Stimulated activated CD4-positive, alpha-beta T cell treated with anti-CD3 and anti-CD28 coated beads, TNF-alpha, amount 100 ng/mL, for 48 hours (primary cell): ENCODE results near the gene ARRDC4.

ENCODE experiments used
- DNase-seq, 3 donors: peaks; one replicate each; pipeline ENCODE4 v3.0.0-alpha.2; 2020; ENCODE audit warnings: low read depth in 3 of 3

The ARRDC4 gene

GRCh38 chr15:97998307-97999071 lies 38.0 kb downstream of the ARRDC4 start:
- DNase-seq: no peak

- DNase-seq: no peak
Observed at GRCh38 chr15:98000249-98001203, 40.0 kb downstream of the ARRDC4 start.

- no peak for DNase-seq
Observed at GRCh38 chr15:98001663-98002194, 41.2 kb downstream of the ARRDC4 start.

GRCh38 chr15:98002419-98002818 lies 41.9 kb downstream of the ARRDC4 start:
- no peak for DNase-seq

- no peak for DNase-seq
Observed at GRCh38 chr15:98002866-98003265, 42.4 kb downstream of the ARRDC4 start.

- DNase-seq: no peak
Observed at GRCh38 chr15:98003518-98003917, 43.0 kb downstream of the ARRDC4 start.

- DNase-seq: no peak
Observed at GRCh38 chr15:98003996-98004395, 43.5 kb downstream of the ARRDC4 start.

- no peak for DNase-seq
Observed at GRCh38 chr15:98005659-98006058, 45.2 kb downstream of the ARRDC4 start.

GRCh38 chr15:98009169-98009568 lies 48.7 kb downstream of the ARRDC4 start:
- no peak for DNase-seq

- no peak for DNase-seq
Observed at GRCh38 chr15:98009971-98010370, 49.5 kb downstream of the ARRDC4 start.

GRCh38 chr15:98012354-98012753 lies 51.9 kb downstream of the ARRDC4 start:
- no peak for DNase-seq

GRCh38 chr15:98013631-98014030 lies 53.1 kb downstream of the ARRDC4 start:
- no peak for DNase-seq

GRCh38 chr15:98017150-98017964 lies 56.9 kb downstream of the ARRDC4 start:
- no peak for DNase-seq

GRCh38 chr15:98018761-98019351 lies 58.4 kb downstream of the ARRDC4 start:
- no peak for DNase-seq
